ENCODE measurements around the gene PEX5L. TPM values are rescaled to one million over a fixed set of nuclear protein-coding genes. Genes with fewer than 3 reads are reported as not detected.

Gene PEX5L
- total RNA-seq, 2 donors from 2014 or later: 0.86 to 1.9 TPM

- no peak overlapping the region for H3K9ac ChIP-seq (ENCODE audit: extremely low read depth, low read length, poor library complexity, severe bottlenecking)
- H3K4me3 ChIP-seq (ENCODE audit: low read length): no peak overlapping the region
- H3K9me3 ChIP-seq (ENCODE audit: control insufficient read depth, low read length): peaks cover 5% of the 10 kb centered on the region
- DNase-seq: no peak
- Mint-ChIP-seq H3K36me3 (ENCODE audit: low read depth) (peaks cover 5% of the 10 kb centered on the region), H3K27me3 (ENCODE audit: insufficient read depth) (no peaks in the 10 kb centered on the region), H3K27ac (no peak overlapping the region), H3K4me1 (peaks cover 14% of the 10 kb centered on the region), H3K4me3 (no peak overlapping the region), H3K9me3 (peaks cover 14% of the 10 kb centered on the region)
- TF ChIP-seq CTCF (conservative IDR thresholded peaks at IDR 0.05): no peak
- no peaks in the 10 kb centered on the region for H3K4me1 ChIP-seq (ENCODE audit: control insufficient read depth, insufficient read depth, low read length)
- no peaks in the 10 kb centered on the region for H3K27me3 ChIP-seq (ENCODE audit: control insufficient read depth, insufficient read depth, low read length, poor library complexity, severe bottlenecking)
- H3K36me3 ChIP-seq (ENCODE audit: control insufficient read depth, insufficient read depth, low read length): no peaks in the 10 kb centered on the region
- no peak overlapping the region for H3K27ac ChIP-seq (ENCODE audit: low read depth, low read length)
Measured at GRCh38 chr3:179809639-179810038, 227.1 kb downstream of the PEX5L start.

DNA sequence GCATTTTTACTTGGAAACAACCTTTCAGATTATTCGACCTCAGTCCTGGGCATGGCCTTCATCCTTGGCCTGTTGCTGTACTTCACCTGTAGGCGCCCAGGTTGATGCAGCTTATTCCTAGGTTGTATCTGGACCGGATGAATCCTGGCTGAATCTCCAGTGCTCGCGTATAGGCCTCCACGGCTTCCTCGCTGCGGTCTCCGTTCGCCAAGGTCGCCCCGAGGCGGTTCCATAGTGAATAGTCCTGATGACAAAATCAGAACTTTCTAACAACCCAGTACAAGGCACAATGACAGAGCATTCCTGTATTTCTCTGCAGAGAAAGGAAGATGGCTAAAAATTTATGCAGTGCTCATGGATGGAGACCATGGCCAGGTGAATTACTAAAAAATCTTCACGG, 229.1 kb downstream of the PEX5L start:
- peaks cover 14% of the 10 kb centered on the region for H3K4me1 Mint-ChIP-seq
- no peaks in the 10 kb centered on the region for H3K4me1 ChIP-seq (ENCODE audit: control insufficient read depth, insufficient read depth, low read length)
- no peak overlapping the region for H3K4me3 ChIP-seq (ENCODE audit: low read length)
- H3K27me3 Mint-ChIP-seq (ENCODE audit: insufficient read depth): no peaks in the 10 kb centered on the region
- H3K27me3 ChIP-seq (ENCODE audit: control insufficient read depth, insufficient read depth, low read length, poor library complexity, severe bottlenecking): no peaks in the 10 kb centered on the region
- WGBS, 2 experiments (ENCODE audit: insufficient coverage in 1 of 2, insufficient read length in 1 of 2): 93 to 96% methylated on average over 9 to 14 of the region's 14 CpGs
- DNase-seq: no peak
- no peak overlapping the region for H3K9ac ChIP-seq (ENCODE audit: extremely low read depth, low read length, poor library complexity, severe bottlenecking)
- no peak for TF ChIP-seq CTCF (conservative IDR thresholded peaks at IDR 0.05)
- H3K27ac ChIP-seq (ENCODE audit: low read depth, low read length): no peak overlapping the region
- H3K4me3 Mint-ChIP-seq: no peak overlapping the region
- H3K36me3 ChIP-seq (ENCODE audit: control insufficient read depth, insufficient read depth, low read length): no peaks in the 10 kb centered on the region
- no peak overlapping the region for H3K27ac Mint-ChIP-seq
- peaks cover 5% of the 10 kb centered on the region for H3K36me3 Mint-ChIP-seq (ENCODE audit: low read depth)
- peaks cover 12% of the 10 kb centered on the region for H3K9me3 Mint-ChIP-seq
- H3K9me3 ChIP-seq (ENCODE audit: control insufficient read depth, low read length): peaks cover 5% of the 10 kb centered on the region

GRCh38 chr3:179806177-179806576, 230.6 kb downstream of the PEX5L start:
- H3K4me1 ChIP-seq (ENCODE audit: control insufficient read depth, insufficient read depth, low read length): no peaks in the 10 kb centered on the region
- no peak overlapping the region for H3K4me3 ChIP-seq (ENCODE audit: low read length)
- peaks cover 5% of the 10 kb centered on the region for H3K36me3 Mint-ChIP-seq (ENCODE audit: low read depth)
- H3K27me3 ChIP-seq (ENCODE audit: control insufficient read depth, insufficient read depth, low read length, poor library complexity, severe bottlenecking): no peaks in the 10 kb centered on the region
- no peak for DNase-seq
- no peaks in the 10 kb centered on the region for H3K36me3 ChIP-seq (ENCODE audit: control insufficient read depth, insufficient read depth, low read length)
- WGBS, 2 experiments (ENCODE audit: insufficient coverage in 1 of 2, insufficient read length in 1 of 2): 92 to 93% methylated on average over 3 to 5 of the region's 5 CpGs
- H3K9ac ChIP-seq (ENCODE audit: extremely low read depth, low read length, poor library complexity, severe bottlenecking): no peak overlapping the region
- H3K27ac Mint-ChIP-seq: no peak overlapping the region
- peaks cover 5% of the 10 kb centered on the region for H3K9me3 ChIP-seq (ENCODE audit: control insufficient read depth, low read length)
- no peaks in the 10 kb centered on the region for H3K27me3 Mint-ChIP-seq (ENCODE audit: insufficient read depth)
- no peak overlapping the region for H3K27ac ChIP-seq (ENCODE audit: low read depth, low read length)
- no peak for TF ChIP-seq CTCF (conservative IDR thresholded peaks at IDR 0.05)
- peaks cover 9% of the 10 kb centered on the region for H3K4me1 Mint-ChIP-seq
- no peak overlapping the region for H3K4me3 Mint-ChIP-seq
- H3K9me3 Mint-ChIP-seq: peaks cover 12% of the 10 kb centered on the region

Measured in endodermal cell (in vitro differentiated cells).